GM21381 (cell line): ENCODE measurements around the gene MBTPS1.

Source experiments
- ATAC-seq: cut with Tn5 transposase; IDR thresholded peaks from one replicate; pipeline ENCODE4 v1.9.1; 2021; ENCODE audit warnings: mild to moderate bottlenecking, moderate library complexity; ENCODE audit not compliant: unreplicated experiment

The MBTPS1 gene

DNA sequence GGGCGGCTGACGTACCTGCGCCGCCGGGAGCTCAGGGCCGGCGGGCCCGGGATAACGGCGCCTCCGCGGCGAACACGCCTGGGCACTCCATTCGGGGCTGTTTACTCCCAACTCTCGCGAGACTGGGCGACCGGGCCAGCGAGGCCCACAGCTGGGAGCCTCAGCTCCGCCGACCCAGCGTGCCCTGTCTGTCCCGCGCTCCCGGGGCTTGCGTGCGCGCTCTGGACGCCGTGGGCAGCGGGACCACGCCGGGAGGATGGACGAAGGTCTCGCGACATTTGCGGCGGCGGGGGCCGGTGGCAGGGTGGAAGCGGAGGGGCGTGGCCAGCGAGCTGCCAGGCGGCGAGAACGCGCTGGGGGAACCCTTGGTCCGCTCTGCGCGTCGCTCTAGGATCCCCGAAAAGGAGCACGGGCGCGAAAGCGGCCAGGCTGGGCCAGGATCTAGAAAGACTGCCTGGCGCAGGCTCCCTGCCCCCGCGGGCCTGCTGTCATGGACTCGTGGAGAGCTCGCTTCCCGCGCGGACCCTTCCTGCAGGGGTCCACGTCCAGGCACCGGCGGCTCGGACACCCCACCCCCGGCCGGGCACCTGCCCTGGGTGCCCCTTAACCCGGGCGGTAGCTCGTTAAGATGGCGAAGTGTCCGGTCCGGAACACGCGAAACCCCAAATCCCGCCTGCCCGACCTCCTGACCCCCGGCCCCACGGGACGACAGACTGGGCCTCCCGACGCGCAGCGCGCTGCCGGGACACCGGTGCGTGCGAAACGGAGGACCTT lies at the start of gene MBTPS1:
TSS of gene MBTPS1 (minus strand) at position 223 of the 774 bp plus-strand sequence. CDS start 15,159 bp downstream, outside the sequence.
- ATAC-seq = peak; percentile 90

DNA sequence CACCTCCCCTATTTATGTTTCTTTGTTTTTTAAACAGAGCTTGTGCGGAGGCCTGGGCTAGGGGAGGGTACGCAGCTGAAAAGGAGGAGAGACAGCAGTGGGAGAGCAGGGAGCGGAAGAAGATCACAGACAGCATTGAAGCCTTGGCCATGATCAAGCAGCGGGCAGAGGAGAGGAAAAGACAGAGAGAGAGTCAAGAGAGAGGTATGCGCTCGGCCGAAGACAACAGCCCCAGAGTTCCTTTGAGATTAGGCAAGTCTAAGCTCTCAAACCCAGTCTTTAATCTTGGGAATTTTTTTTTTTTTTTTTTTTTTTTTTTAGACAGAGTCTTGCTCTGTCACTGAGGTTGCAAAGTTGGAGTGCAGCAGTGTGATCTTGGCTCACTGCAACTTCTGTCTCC lies 49.0 kb upstream of the MBTPS1 start:
- ATAC-seq = no peak

DNA sequence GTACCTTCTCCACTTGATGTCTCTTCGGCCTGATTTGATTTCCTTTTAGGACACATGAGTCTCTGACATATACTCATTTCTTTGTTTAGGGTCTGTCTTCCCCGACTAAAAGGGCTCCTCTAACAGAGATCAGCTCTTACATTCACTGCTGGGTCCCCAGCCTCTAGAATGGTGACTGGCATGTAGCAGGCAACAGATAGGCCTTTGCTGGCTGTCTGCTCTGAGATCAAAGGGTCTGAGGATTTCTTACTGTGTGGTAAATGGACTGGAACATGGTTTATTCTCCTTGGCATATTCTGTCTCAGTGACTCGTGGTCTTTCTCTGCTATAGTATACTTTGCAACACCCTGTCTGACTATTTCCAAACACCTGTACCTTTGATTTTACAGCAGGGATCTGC lies 45.1 kb upstream of the MBTPS1 start:
- no peak for ATAC-seq

DNA sequence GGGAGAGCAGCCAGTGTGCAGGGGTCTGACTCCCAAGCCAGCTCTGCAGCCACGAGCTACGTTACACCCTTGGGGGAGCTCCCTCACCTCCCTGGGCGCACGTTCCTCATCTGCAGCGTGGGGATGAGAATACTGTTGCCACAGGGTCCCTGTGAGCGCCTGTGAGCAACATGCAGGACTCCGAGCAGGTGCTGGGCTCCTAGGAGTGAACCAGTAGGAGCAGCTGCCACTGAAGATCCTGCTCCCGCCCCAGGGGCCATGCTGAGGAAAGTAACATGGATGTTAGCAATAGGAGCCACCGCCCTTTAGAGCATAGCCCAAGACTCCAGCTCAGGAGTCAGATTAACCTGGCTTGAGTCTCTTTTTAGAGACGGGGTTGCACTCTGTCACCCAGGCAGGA lies 44.3 kb upstream of the MBTPS1 start:
- ATAC-seq = no peak

DNA sequence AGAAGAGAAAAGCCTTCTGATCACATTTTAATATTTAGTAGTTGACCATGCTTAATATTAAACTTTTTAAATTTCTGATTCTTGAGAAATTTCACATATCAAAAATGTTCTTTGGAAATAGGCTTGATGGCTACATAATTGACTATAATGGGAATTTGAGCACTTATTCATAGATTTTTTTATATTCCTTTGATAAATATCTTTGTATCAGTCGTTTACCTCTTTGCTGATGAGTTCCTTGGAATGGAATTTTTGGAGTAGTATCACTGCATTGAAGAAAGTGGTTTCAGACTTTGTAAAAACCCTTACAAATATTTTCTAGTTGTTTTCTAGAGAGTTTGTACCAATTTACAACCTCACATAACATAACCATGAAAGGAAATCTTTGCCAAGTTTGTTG lies 43.1 kb upstream of the MBTPS1 start:
- ATAC-seq = no peak

DNA sequence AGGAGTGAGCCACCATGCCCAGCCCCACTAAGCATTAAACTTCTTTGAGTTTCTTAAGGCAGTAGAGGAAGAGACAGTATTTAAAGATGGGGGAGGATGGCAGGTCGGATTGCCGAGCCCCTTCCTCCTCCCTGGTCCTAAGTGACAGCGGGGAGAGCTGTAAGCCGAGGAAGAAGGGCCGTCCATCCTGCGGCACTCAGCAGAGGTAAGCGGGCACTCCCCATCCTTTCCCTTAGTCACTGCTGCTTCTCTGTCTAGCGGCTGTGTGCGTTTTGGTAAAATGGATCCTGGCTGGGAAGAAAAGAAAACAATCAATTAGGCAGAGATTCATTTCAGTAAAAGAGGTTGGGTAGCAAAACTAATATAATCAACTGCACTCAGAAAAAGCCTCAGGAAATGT lies 42.3 kb upstream of the MBTPS1 start:
- no peak for ATAC-seq

DNA sequence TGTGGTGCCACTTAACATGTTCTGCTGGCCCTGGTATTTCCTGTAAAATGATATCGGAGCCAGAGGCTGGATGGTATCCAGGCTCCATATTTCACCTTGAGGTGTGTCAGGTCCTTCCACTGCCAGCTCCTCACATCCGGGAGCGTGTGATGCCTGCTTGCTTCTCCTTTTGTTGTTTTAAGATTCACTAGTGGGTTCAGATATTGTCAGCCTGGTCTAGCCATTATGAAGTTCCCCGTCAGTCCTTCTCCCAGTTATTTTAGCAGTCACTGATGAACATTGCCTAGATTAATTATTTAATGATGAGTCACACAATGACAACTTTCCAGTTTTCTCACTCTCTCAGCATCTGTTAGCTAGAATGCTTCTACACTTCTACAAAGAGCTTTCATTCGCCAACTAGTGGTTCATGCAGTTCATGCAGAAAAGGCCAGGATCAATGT lies 39.6 kb upstream of the MBTPS1 start:
- no peak for ATAC-seq

DNA sequence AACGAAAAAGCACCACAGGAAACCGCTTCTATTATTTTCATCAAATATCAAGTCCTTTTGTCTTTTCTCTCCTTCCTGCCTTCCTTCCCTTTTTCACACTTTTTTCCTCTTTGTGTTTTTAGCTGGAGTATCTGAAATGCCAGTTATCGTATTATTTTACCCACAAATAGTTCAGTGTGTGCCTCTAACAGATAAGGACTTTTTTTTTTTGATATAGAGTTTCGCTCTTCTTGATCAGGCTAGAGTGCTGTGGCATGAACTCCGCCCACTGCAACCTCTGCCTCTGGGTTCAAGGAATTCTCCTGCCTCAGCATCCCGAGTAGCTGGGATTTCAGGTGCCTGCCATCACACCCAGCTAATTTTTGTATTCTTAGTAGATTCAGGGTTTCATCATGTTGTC lies 39.0 kb upstream of the MBTPS1 start:
- ATAC-seq = no peak

DNA sequence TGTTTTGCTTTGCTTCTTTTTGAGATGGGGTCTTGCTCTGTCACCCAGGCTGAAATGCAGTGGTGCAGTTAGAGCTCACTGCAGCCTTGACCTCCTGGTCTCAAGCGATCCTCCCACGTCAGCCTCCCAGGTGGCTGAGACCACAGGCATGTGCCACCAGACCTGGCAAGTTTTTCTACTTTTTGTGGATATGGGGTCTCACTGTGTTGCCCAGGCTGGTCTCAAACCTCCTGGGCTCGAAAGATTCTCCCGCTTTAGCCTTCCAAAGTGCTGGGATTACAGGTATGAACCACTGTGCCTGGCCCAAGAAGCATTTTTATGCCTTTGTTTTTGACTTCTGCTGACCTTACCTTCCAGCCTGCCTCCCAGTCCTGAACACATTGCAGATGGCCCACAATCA lies 38.5 kb upstream of the MBTPS1 start:
- ATAC-seq = no peak

DNA sequence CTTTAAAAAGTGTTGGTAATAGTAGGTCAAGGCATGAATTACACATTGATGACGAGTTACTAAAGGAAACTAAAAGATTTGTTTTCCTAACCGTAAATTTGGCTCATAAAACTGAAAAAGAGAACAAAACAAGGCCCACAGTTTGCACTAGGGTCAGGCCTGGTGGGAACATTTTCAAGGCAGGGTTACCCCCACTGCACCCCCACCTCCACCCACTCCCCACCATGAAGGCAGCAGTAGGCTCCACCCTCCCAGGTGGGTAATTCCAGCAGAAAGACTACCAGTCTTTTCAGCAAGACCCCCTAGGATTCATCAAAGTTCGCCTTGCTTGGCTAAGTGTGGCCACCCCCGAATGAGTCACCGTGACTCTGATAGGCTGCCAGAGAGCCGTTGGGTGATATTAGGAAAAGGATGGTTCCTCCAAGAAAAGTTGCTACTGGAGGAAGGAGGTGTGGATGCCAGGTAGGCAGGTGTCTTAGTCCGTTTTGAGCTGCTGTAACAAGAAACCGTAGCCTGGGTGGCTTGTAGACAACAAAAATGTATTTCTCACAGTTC lies 37.0 kb upstream of the MBTPS1 start:
- no peak for ATAC-seq

DNA sequence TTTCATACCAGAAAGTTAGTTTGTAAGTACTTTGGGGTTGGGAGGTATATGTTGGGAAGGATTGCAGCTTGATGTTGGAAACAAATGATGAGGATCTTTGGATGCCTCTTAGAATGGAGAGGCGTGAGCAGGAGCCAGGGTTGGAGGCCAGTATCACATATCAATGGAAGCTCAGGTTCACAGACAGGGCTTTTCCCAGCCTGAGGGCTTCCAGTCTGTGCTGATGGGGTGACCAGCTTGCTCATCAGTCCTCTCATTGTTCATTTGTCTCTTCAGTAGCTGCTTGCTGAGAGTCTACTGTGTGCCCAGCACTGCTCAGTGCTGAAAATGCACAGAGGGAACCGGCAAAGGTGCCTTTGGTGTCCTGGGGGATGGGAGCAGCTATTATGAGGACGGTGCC lies 34.2 kb upstream of the MBTPS1 start:
- ATAC-seq = no peak

DNA sequence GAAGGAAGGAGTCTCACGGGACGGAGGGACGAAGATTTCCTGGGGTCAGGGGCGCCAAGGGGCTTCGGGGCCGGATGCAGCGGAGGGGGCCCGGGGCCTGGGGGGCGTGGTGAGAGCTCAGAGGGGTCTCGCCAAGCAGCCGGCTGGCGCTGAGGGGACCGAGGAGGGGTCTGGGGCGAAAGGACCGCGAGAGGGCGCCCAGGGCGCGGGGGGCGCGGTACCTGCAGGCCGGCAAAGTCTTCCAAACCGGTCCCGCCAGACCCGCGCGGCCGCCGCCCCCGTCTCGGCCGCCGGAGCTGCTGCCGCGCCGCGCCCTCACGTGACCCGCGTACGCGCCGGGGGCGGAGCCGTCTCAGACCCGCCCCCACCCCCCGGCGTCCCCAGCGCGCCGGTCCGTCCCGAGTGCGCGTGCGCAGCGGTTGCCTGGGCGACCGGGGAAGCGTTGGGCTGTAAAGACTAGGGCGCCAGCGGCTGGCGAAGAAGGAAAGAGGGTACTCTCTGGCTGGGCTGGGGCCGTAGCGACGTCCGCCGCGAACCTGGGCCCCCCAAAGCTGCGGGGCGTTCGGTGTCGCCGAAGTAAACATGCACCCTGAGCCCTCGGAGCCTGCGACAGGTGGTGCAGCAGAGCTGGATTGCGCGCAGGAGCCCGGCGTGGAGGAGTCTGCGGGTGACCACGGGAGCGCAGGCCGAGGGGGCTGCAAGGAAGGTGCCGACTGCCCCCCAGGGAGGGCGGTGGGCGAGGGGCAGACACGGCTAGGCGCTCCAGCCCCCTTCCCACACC lies 28.3 kb upstream of the MBTPS1 start, which contains the start of the genes DNAAF1 and HSDL1:
TSS of gene DNAAF1 (plus strand) at position 450 of the 781 bp plus-strand sequence. CDS start at position 583, 133 bp downstream.
TSS of gene HSDL1 (minus strand) at position 319 of the 781 bp plus-strand sequence. CDS start 13,856 bp downstream, outside the sequence.
- peak; percentile 89 for ATAC-seq

DNA sequence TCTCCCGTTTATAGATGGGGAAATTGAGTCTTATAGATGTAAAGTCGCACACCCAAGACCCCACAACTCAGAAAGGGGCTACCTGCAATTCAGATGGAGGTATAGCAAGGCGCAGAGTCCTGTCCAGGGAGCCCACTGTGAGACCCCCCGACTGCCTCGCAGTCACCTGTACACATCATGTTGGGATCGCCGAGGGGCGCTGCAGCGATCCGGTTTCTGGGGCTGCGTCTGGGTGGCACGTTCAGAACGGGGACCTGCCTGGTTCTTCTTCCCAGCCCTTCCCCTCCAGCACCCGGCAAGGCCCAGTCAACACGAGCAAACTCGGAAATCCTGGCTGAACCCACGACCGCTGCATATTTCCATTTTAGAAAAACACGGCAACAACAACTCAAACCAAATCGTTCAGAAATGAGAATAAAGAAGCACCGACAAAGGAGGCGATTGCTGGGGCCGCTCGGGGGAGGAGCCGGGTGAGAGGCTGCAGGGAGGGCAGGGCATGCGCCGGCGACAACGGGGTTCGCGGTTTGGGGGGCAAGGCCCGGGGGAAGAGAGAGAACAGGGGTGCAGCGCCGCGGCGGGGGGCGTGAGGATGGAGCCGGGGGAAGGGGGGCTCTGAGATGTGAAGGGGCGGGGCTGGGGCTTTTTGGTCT lies 27.6 kb upstream of the MBTPS1 start:
- ATAC-seq = peak; percentile 19

DNA sequence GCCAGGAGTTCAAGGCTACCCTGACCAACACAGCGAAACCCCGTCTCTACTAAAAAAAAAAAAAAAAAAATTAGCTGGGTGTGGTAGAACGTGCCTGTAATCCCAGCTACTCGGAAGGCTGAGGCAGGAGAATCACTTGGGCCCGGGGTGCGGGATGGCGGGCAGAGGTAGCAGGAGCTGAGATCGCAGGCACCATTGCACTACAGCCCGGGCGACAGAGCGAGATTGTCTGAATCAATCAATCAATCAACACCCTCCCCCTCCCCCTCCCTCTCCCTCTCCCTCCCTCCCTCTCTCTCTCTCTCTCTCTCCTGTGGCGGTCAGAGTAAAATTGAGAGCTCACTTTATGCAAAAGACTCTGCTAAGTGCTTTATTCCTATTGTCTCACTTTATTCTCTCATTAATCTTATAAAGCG lies 27.1 kb upstream of the MBTPS1 start:
- ATAC-seq = no peak

DNA sequence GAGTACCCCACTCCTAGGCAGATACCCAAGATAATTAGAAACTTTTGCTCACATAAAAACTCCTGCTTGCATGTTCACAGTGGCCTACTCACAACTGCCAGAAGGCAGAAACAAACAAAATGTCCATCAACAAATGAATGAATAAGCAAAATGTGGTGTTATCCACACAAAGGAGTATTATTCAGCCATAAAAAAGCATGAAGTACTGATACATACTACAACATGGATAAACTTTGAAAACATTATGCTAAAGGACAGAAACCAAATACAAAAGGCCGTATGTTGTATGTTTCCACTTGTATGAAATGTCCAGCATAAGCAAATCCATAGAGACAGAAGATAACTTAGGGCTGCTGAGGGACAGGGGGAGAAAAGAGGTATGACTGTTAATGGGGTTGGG lies 26.3 kb upstream of the MBTPS1 start:
- ATAC-seq = no peak

DNA sequence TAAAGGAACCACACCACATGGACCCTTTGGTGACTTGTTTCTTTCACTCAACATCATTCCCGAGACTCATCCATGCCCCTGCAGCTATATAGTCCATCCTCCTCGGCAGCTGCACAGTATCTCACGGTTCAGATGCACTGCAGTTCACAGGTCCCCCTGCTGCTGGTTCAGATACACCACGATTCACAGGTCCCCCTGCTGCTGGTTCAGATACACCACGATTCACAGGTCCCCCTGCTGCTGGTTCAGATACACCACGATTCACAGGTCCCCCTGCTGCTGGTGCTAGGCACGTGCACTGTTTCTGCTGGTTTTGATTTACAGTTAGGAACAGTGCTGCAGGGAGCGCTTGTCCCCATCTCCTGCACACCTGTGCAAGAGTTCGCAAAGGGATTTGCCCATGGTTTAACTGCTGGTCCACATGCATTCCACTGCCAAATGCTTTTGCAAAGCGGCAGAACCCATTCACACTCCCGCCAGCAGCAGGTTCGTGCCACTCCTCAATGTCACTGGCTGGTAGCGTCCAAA lies 24.5 kb upstream of the MBTPS1 start:
- no peak for ATAC-seq

DNA sequence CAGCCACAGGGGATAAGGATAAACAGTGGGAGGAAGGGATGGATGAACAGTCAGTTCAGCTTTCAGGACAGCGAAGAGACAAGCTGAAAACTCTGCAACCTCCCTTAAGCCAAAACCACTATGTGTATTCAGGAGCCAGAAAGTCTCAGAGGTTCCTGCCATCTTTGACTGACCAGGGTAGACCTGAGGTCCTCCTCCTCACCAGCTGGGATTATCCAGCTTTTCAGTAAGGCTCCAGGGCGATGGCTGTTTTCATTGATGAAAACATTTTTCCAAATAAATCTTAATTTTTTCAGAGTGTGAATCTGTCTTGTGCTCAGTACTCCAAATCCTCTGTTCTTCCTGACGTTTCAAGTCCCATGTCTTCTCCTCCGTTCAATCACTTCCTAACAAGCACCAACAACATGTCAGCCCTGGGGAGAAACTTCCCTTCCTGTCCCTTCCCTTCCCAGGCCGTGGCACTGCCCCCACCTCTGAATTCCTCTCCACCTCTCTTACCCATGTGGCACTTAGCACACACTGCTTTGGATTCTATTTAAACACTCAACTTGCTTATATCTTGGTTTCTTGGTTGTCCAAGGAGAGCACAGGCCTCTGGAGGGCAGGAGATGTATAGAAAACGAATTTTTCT lies 23.0 kb upstream of the MBTPS1 start:
- ATAC-seq = no peak

DNA sequence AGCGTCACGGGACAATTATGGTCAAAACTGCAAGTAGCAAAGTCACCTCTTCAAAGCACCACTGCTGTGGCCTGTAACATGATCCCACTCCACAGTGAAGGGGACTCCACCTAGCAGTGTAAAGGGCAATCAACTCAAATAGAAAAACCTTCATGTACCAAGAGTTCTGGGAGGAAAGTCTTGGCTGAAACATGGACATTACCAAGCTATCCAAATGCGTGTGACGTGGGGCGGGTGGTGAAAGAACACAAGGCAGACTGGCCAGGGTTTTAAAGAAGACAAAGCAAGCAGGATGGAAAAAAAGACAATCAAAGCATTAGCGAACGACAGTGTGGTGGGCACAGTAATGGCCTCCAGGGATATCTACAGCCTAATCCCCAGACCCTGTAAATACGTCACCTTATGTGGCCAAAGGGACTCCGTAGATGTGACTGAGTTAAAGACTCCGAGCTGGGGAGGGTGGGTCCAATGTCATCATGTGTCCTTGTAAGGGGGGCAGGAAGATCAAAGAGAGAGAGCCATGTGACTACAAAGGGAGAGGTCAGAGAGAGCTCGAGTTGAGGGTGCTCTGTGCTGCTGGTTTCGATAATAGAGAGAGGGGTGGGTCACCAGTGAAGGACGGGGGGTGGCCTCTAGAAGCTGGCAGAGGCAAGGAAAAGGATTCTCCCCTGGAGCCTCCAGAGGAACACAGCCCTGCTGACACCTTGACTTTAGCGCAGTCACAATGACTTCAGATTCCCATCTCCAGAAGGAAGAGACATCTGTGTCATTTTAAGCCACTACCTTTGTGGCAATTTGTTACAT lies 22.3 kb upstream of the MBTPS1 start:
- peak; percentile 82 for ATAC-seq

DNA sequence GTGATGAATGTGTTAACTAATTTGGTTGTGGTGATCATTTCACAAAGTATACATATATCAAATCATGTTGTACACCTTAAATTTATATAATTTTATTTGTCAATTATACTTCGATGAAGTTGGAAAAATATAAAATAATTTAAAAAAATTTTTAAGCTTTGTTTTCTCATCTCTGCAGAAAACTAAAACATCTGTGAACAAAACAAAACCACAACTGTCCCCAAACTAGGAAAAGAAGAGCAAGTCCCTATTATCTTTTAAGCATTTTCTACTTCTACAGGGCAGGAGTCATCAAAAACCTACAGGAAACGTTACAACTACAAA lies 21.7 kb upstream of the MBTPS1 start:
- ATAC-seq = no peak
